Activated CD4-positive, alpha-beta memory T cell treated with anti-CD3 and anti-CD28 coated beads for 36 hours (primary cell): ENCODE data around the gene HMOX2. TPM values are rescaled to one million over a fixed set of nuclear protein-coding genes. Genes with fewer than 3 reads are reported as not detected.

Experiments
- CTCF ChIA-PET: fragments of 350-600 bp; sonication (Branson Sonifier 250); formaldehyde crosslinking; loops from one replicate; lab custom pipeline; 2021; ENCODE audit warnings: antibody characterized with exemption, inconsistent platforms; lab: Charles Lee
- POLR2A ChIA-PET: fragments of 350-600 bp; sonication (Branson Sonifier 250); formaldehyde crosslinking; loops from one replicate; lab custom pipeline; 2021; ENCODE audit warnings: antibody characterized with exemption; lab: Charles Lee
- DNase-seq: peaks from one replicate; pipeline ENCODE4 v3.0.0-alpha.2; 2020
- H3K27ac Mint-ChIP-seq: one replicate; pipeline ENCODE4 v1.8.0; 2021; ENCODE audit warnings: mixed read lengths
- H3K27me3 Mint-ChIP-seq: one replicate; pipeline ENCODE4 v1.8.0; 2021; ENCODE audit warnings: mixed read lengths
- H3K36me3 Mint-ChIP-seq: one replicate; pipeline ENCODE4 v1.8.0; 2021; ENCODE audit warnings: mixed read lengths
- H3K4me1 Mint-ChIP-seq: one replicate; pipeline ENCODE4 v1.8.0; 2021; ENCODE audit warnings: low read depth, mixed read lengths
- H3K4me3 Mint-ChIP-seq: one replicate; pipeline ENCODE4 v1.8.0; 2021; ENCODE audit warnings: mild to moderate bottlenecking, mixed read lengths
- H3K9me3 Mint-ChIP-seq: one replicate; pipeline ENCODE4 v1.8.0; 2021; ENCODE audit warnings: mixed read lengths
- intact Hi-C: fragments of 100-400 bp; cut with micrococcal nuclease; formaldehyde crosslinking; loops from one replicate; pipeline ENCODE4 v1.15.1; 2023
- total RNA-seq, 2 experiments: library from RNA; stranded (reverse); gene quantifications; one replicate each; pipeline ENCODE4 v1.2.3, GENCODE V29; 2021

The HMOX2 gene
- total RNA-seq, 2 experiments from 2014 or later: 69.1 to 76.0 TPM

DNA sequence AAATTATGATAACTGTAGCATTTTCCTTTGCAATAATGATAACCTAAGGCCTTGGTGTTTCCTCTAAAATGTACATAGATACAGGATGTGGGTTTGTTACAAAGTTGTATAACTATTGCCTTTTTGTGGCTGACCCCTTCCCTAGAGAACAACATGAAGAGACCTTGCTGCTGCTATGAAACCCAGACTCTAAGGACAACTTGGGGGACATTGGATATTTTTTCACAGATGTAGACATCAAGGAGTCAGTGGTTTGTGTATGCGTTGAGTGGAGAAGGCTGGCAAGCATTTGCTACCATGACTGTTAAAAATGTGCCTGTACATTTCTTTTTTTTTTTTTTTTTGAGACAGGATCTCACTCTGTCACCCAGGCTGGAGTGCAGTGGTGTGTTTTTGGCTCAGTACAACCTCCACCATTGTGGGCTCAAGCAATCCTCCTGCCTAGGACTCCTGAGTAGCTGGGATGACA lies 12.3 kb downstream of the HMOX2 start:
- peaks cover 59% of the 10 kb centered on the region for H3K4me1 Mint-ChIP-seq
- H3K4me3 Mint-ChIP-seq: peak overlapping the region; percentile 13
- POLR2A ChIA-PET: interaction anchor here (0.9 kb wide), 1 partner anchor 102 kb away, joined by 8 read pairs; no protein-coding TSS in a partner anchor
- H3K36me3 Mint-ChIP-seq: peaks cover 27% of the 10 kb centered on the region
- CTCF ChIA-PET: interaction anchor here (2.1 to 2.6 kb wide), 2 partner anchors 11 to 18 kb away, joined by 10 to 21 read pairs; no protein-coding TSS in a partner anchor
- H3K27ac Mint-ChIP-seq: peak overlapping the region; percentile 94
- no peaks in the 10 kb centered on the region for H3K27me3 Mint-ChIP-seq
- no peak for DNase-seq
- intact Hi-C loops: no loop called here
- no peaks in the 10 kb centered on the region for H3K9me3 Mint-ChIP-seq

- no peaks in the 10 kb centered on the region for H3K9me3 Mint-ChIP-seq
- POLR2A ChIA-PET: no interaction called here
- DNase-seq: no peak
- CTCF ChIA-PET: interaction anchor here (2.1 to 2.6 kb wide), 2 partner anchors 11 to 17 kb away, joined by 10 to 21 read pairs; no protein-coding TSS in a partner anchor
- H3K4me1 Mint-ChIP-seq: peaks cover 63% of the 10 kb centered on the region
- H3K4me3 Mint-ChIP-seq: no peak overlapping the region
- intact Hi-C loops: no loop called here
- no peaks in the 10 kb centered on the region for H3K27me3 Mint-ChIP-seq
- H3K27ac Mint-ChIP-seq: peak overlapping the region; percentile 94
- H3K36me3 Mint-ChIP-seq: peaks cover 27% of the 10 kb centered on the region
Measured at GRCh38 chr16:4489030-4489429, 12.8 kb downstream of the HMOX2 start.

GRCh38 chr16:4491898-4492297 lies 15.7 kb downstream of the HMOX2 start:
- Mint-ChIP-seq H3K27ac (peak overlapping the region; percentile 38), H3K4me1 (peaks cover 77% of the 10 kb centered on the region), H3K36me3 (peaks cover 23% of the 10 kb centered on the region), H3K4me3 (no peak overlapping the region), H3K9me3 (no peaks in the 10 kb centered on the region), H3K27me3 (no peaks in the 10 kb centered on the region)
- intact Hi-C loops: no loop called here
- no peak for DNase-seq
- CTCF ChIA-PET: no interaction called here
- POLR2A ChIA-PET: no interaction called here

DNA sequence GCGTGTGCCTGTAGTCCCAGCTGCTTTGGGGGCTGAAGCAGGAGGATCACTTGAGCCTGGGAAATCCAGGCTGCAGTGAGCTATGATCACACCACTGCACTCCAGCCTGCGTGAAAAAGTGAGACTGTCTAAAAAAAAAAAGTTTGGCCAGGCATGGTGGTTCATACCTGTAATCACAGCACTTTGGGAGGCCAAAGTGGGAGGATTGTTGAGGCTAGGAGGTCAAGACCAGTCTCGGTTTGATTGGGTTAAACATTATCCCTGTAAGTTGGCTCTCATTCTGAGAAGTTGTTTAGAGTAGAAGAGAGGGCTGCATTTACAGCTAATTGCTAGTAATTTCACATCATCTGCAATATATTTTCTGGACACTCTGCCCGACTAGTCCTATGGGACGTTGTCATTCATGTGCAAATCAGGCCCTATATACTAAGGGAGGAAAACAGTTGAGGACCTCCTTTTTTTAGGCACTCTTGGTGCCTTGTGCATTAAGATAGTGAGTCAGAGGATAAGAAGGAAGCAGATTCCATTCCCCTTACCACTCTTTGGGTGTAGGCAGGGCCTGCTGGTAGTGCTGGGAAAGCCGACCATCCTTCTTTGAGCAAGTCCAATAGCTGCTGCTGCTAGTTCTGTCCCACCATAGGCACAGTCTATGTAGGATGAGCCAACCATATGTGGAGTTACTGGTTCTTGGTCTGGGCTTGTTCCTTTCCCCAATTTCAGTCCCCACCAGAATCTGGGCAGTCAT lies 18.7 kb downstream of the HMOX2 start:
- DNase-seq: no peak
- ChIA-PET POLR2A (interaction anchor here (0.7 to 1.2 kb wide), 3 partner anchors 10 to 906 kb away, joined by 3 to 4 read pairs (median 4); no protein-coding TSS in a partner anchor), CTCF (interaction anchor here (0.6 to 1.6 kb wide), 2 partner anchors 19 to 205 kb away, joined by 3 to 4 read pairs; partner anchors contain the start of gene HMOX2)
- peaks cover 75% of the 10 kb centered on the region for H3K4me1 Mint-ChIP-seq
- H3K9me3 Mint-ChIP-seq: no peaks in the 10 kb centered on the region
- no peak overlapping the region for H3K4me3 Mint-ChIP-seq
- H3K27ac Mint-ChIP-seq: no peak overlapping the region
- intact Hi-C loops: no loop called here
- peaks cover 16% of the 10 kb centered on the region for H3K36me3 Mint-ChIP-seq
- H3K27me3 Mint-ChIP-seq: no peaks in the 10 kb centered on the region

- peak overlapping the region; percentile 70 for H3K27ac Mint-ChIP-seq
Measured at GRCh38 chr16:4495766-4496165, 19.6 kb downstream of the HMOX2 start.

GRCh38 chr16:4496305-4496704 lies 20.1 kb downstream of the HMOX2 start:
- ChIA-PET POLR2A (interaction anchor here (1.3 kb wide), 1 partner anchor 19 kb away, joined by 3 read pairs; no protein-coding TSS in a partner anchor), CTCF (interaction anchor here (2.4 kb wide), 1 partner anchor 10 kb away, joined by 9 read pairs; no protein-coding TSS in a partner anchor)
- no peak overlapping the region for H3K4me3 Mint-ChIP-seq
- H3K27ac Mint-ChIP-seq: peak overlapping the region; percentile 70
- H3K36me3 Mint-ChIP-seq: peaks cover 12% of the 10 kb centered on the region
- no peaks in the 10 kb centered on the region for H3K27me3 Mint-ChIP-seq
- peak; percentile 22 for DNase-seq
- intact Hi-C loops: no loop called here
- no peaks in the 10 kb centered on the region for H3K9me3 Mint-ChIP-seq
- H3K4me1 Mint-ChIP-seq: peaks cover 76% of the 10 kb centered on the region

More at GRCh38 chr16:4495766-4496165, 19.6 kb downstream of the HMOX2 start:
- DNase-seq: no peak
- Mint-ChIP-seq H3K4me3 (no peak overlapping the region), H3K9me3 (no peaks in the 10 kb centered on the region), H3K36me3 (peaks cover 13% of the 10 kb centered on the region), H3K27me3 (no peaks in the 10 kb centered on the region), H3K4me1 (peaks cover 75% of the 10 kb centered on the region)
- intact Hi-C loops: no loop called here
- ChIA-PET CTCF (interaction anchor here (0.6 to 2.4 kb wide), 2 partner anchors 10 to 206 kb away, joined by 3 to 9 read pairs; no protein-coding TSS in a partner anchor), POLR2A (interaction anchor here (1.3 kb wide), 1 partner anchor 19 kb away, joined by 3 read pairs; no protein-coding TSS in a partner anchor)

DNA sequence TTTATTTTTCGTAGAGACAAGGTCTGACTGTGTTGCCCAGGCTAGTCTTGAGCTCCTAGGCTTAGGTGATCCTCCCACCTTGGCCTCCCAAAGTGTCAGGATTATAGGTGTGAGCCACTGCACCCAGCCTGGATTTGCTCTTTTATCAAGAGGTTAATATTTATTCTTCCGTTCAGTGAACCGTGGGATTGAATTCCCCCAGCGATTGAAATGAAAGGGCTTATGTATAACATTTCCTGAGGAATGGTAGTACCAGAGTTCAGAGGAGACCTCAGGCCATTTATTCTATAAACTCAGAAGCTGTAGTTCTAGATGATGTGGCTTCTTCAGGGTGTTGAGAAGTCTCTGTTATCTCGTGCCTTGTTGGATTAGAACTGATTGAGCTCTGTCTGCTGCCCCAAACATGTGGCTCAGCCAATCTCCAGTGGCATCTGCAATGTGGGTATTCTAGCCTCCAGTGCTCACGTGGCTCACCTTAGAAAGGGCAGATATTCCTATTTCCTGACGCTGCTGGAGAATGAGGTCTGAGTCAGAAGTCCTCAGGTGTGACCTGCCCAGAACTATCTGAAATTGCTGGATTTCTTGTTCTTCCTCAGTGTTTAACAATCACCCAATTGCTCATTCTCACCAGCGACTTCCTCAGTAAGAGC lies 22.5 kb downstream of the HMOX2 start:
- POLR2A ChIA-PET: interaction anchor here (0.7 kb wide), 1 partner anchor 38 kb away, joined by 5 read pairs; no protein-coding TSS in a partner anchor
- H3K4me1 Mint-ChIP-seq: peaks cover 85% of the 10 kb centered on the region

GRCh38 chr16:4499196-4499555 lies 23.0 kb downstream of the HMOX2 start:
- ChIA-PET CTCF (interaction anchor here (1.2 to 1.7 kb wide), 2 partner anchors 23 to 49 kb away, joined by 4 to 5 read pairs; partner anchors contain the start of gene HMOX2), POLR2A (no interaction called here)
- intact Hi-C loops: no loop called here
- H3K27ac Mint-ChIP-seq: no peak overlapping the region
- H3K27me3 Mint-ChIP-seq: no peaks in the 10 kb centered on the region
- no peak overlapping the region for H3K4me3 Mint-ChIP-seq
- H3K9me3 Mint-ChIP-seq: no peaks in the 10 kb centered on the region
- peaks cover 86% of the 10 kb centered on the region for H3K4me1 Mint-ChIP-seq
- H3K36me3 Mint-ChIP-seq: peaks cover 10% of the 10 kb centered on the region
- DNase-seq: no peak

More for the DNA sequence above, 22.5 kb downstream of the HMOX2 start:
- CTCF ChIA-PET: interaction anchor here (1.7 kb wide), 1 partner anchor 23 kb away, joined by 5 read pairs; the partner anchor contains the start of gene HMOX2
- DNase-seq: no peak
- H3K36me3 Mint-ChIP-seq: peaks cover 10% of the 10 kb centered on the region
- H3K27ac Mint-ChIP-seq: no peak overlapping the region
- intact Hi-C loops: no loop called here
- no peak overlapping the region for H3K4me3 Mint-ChIP-seq
- H3K27me3 Mint-ChIP-seq: no peaks in the 10 kb centered on the region
- H3K9me3 Mint-ChIP-seq: no peaks in the 10 kb centered on the region

- ChIA-PET POLR2A (interaction anchor here (0.6 kb wide), 1 partner anchor 88 kb away, joined by 3 read pairs; no protein-coding TSS in a partner anchor), CTCF (interaction anchor here (1.1 to 1.8 kb wide), 5 partner anchors 10 to 48 kb away, joined by 4 to 10 read pairs (median 4); partner anchors contain the start of gene HMOX2)
- peaks cover 10% of the 10 kb centered on the region for H3K36me3 Mint-ChIP-seq
- peak; percentile 55 for DNase-seq
- no peak overlapping the region for H3K4me3 Mint-ChIP-seq
- H3K4me1 Mint-ChIP-seq: peaks cover 83% of the 10 kb centered on the region
- peak overlapping the region; percentile 20 for H3K27ac Mint-ChIP-seq
- no peaks in the 10 kb centered on the region for H3K9me3 Mint-ChIP-seq
- H3K27me3 Mint-ChIP-seq: no peaks in the 10 kb centered on the region
- intact Hi-C loops: no loop called here
Measured at GRCh38 chr16:4500272-4500671, 24.1 kb downstream of the HMOX2 start.

GRCh38 chr16:4501071-4501478 lies 24.9 kb downstream of the HMOX2 start:
- DNase-seq: no peak
- Mint-ChIP-seq H3K4me3 (no peak overlapping the region), H3K4me1 (peaks cover 83% of the 10 kb centered on the region), H3K36me3 (peaks cover 13% of the 10 kb centered on the region), H3K27ac (peak overlapping the region; percentile 74), H3K27me3 (no peaks in the 10 kb centered on the region), H3K9me3 (no peaks in the 10 kb centered on the region)
- ChIA-PET POLR2A (interaction anchor here (1.3 kb wide), 1 partner anchor 25 kb away, joined by 4 read pairs; the partner anchor contains the start of gene HMOX2), CTCF (interaction anchor here (0.9 to 1.8 kb wide), 5 partner anchors 9 to 123 kb away, joined by 3 to 10 read pairs (median 4); partner anchors contain the start of gene MGRN1)
- intact Hi-C loops: no loop called here
